Hepatocyte (in vitro differentiated cells): ENCODE measurements around the gene CALML6. TPM values are rescaled to one million over a fixed set of nuclear protein-coding genes. Genes with fewer than 3 reads are reported as not detected.

ENCODE experiments used
- DNase-seq: peaks from one replicate; pipeline ENCODE4 v3.0.0-alpha.2; 2016; ENCODE audit warnings: low spot score
- H2AFZ ChIP-seq: fragments of 200-600 bp; sonication (generic); 2 replicates; pipeline ENCODE4 v1.6.0; 2016; ENCODE audit warnings: antibody characterized with exemption, mild to moderate bottlenecking
- H3K27ac ChIP-seq: fragments of 200-600 bp; sonication (generic); 2 replicates; pipeline ENCODE4 v1.5.1; 2016; ENCODE audit warnings: mild to moderate bottlenecking
- H3K27me3 ChIP-seq: fragments of 200-600 bp; sonication (generic); 2 replicates; pipeline ENCODE4 v1.6.1; 2016
- H3K36me3 ChIP-seq: fragments of 200-600 bp; sonication (generic); replicated peaks from 2 replicates; pipeline ENCODE4 v1.5.1; 2016; ENCODE audit warnings: low read depth; ENCODE audit not compliant: insufficient read depth
- H3K4me1 ChIP-seq: fragments of 200-600 bp; sonication (generic); 2 replicates; pipeline ENCODE4 v1.5.1; 2016; ENCODE audit warnings: mild to moderate bottlenecking, moderate library complexity; ENCODE audit not compliant: insufficient read depth
- H3K4me2 ChIP-seq: fragments of 200-600 bp; sonication (generic); 2 replicates; pipeline ENCODE4 v1.6.0; 2016
- H3K4me3 ChIP-seq: fragments of 200-600 bp; sonication (generic); 2 replicates; pipeline ENCODE4 v1.5.1; 2016; ENCODE audit warnings: mild to moderate bottlenecking
- H3K79me2 ChIP-seq: fragments of 200-600 bp; sonication (generic); 2 replicates; pipeline ENCODE4 v1.6.0; 2017; ENCODE audit warnings: mild to moderate bottlenecking
- H3K9me2 ChIP-seq: fragments of 200-600 bp; sonication (generic); replicated peaks from 2 replicates; pipeline ENCODE4 v1.6.0; 2017; ENCODE audit warnings: mild to moderate bottlenecking; ENCODE audit not compliant: insufficient read depth
- H3K9me3 ChIP-seq: fragments of 200-600 bp; sonication (generic); 2 replicates; pipeline ENCODE4 v1.5.1; 2016; ENCODE audit warnings: low read depth, mild to moderate bottlenecking
- H4K20me1 ChIP-seq: fragments of 200-600 bp; sonication (generic); 2 replicates; pipeline ENCODE4 v1.6.0; 2016; ENCODE audit warnings: mild to moderate bottlenecking; ENCODE audit not compliant: insufficient read depth, poor library complexity, severe bottlenecking
- EZH2 ChIP-seq: fragments of 200-600 bp; sonication (generic); IDR thresholded peaks from 2 replicates; pipeline ENCODE4 v1.6.1; 2016; ENCODE audit warnings: antibody characterized with exemption, mild to moderate bottlenecking, borderline replicate concordance
- EZH2phosphoT487 ChIP-seq: fragments of 200-600 bp; sonication (generic); IDR thresholded peaks from one replicate; pipeline ENCODE4 v1.6.1; 2018; ENCODE audit warnings: antibody characterized with exemption, mild to moderate bottlenecking, low read depth, moderate library complexity; ENCODE audit not compliant: unreplicated experiment, severe bottlenecking
- WGBS: methylation state at CpG from one replicate; pipeline ENCODE4 v1.1.6; 2016; ENCODE audit warnings: low lambda C conversion rate; ENCODE audit errors: missing lambda C conversion rate; 5-methylcytosine and 5-hydroxymethylcytosine counted together
- polyA plus RNA-seq: library from polyadenylated mRNA; unstranded; fragments of >200 nt; fragmentation: Nextera tagmentation; extraction: Ambion mirVana; gene quantifications from 2 replicates; pipeline ENCODE4 v1.2.1, GENCODE V29; 2016
- total RNA-seq: library from RNA; depleted of rRNA; stranded (reverse); fragments of >200 nt; gene quantifications from 2 replicates; pipeline ENCODE4 v1.2.3, GENCODE V29; 2014
- TF ChIP-seq, protein P1 (sequence below): fragments of 200-600 bp; sonication (generic); IDR thresholded peaks from 2 replicates; pipeline ENCODE4 v1.5.1; 2016; ENCODE audit warnings: antibody characterized with exemption, mild to moderate bottlenecking; ENCODE audit not compliant: poor library complexity

Gene CALML6
- total and polyA plus RNA-seq, 2 experiments from 2014 or later, result 0.33 to 0.53 TPM

- TF ChIP-seq EZH2phosphoT487 (no peak), EZH2 (no peak)
- TF ChIP-seq, protein P1, sequence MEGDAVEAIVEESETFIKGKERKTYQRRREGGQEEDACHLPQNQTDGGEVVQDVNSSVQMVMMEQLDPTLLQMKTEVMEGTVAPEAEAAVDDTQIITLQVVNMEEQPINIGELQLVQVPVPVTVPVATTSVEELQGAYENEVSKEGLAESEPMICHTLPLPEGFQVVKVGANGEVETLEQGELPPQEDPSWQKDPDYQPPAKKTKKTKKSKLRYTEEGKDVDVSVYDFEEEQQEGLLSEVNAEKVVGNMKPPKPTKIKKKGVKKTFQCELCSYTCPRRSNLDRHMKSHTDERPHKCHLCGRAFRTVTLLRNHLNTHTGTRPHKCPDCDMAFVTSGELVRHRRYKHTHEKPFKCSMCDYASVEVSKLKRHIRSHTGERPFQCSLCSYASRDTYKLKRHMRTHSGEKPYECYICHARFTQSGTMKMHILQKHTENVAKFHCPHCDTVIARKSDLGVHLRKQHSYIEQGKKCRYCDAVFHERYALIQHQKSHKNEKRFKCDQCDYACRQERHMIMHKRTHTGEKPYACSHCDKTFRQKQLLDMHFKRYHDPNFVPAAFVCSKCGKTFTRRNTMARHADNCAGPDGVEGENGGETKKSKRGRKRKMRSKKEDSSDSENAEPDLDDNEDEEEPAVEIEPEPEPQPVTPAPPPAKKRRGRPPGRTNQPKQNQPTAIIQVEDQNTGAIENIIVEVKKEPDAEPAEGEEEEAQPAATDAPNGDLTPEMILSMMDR, result no peak
- Histone ChIP-seq H4K20me1 (no peaks in the 10 kb centered on the region), H3K27me3 (no peaks in the 10 kb centered on the region), H3K27ac (no peak overlapping the region), H3K9me2 (no peaks in the 10 kb centered on the region), H3K36me3 (no peaks in the 10 kb centered on the region), H3K4me1 (peaks cover 9% of the 10 kb centered on the region), H3K79me2 (no peaks in the 10 kb centered on the region), H3K9me3 (no peaks in the 10 kb centered on the region), H2AFZ (no peak overlapping the region), H3K4me3 (no peak overlapping the region), H3K4me2 (no peak overlapping the region)
- DNase-seq, result no peak
- 96% methylated on average over 37 of the region's 38 CpGs for WGBS
Measured at GRCh38 chr1:1956586-1957532, 41.8 kb downstream of the CALML6 start.

DNA sequence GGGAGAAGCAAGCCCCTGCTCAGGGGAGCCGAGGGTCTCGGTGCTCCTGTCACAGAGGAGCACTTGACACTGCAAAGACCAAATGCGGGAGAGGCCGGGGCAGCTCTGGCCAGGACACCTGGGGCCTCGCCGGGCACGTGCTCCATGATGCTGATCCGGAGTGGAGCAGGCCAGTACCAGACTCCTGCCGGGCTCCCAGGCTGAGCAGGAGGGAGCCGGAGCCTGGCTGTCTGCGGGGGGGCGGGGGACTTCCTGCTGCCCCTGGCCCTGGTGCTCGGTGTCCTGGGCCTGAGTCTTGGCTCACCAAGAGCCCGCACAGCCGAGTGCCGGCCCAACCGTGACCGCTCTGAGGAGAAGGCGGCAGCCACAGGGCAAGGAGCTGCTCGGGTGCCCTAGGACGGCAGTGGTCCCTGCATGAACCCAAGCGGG, 42.5 kb downstream of the CALML6 start:
- TF ChIP-seq EZH2phosphoT487 (no peak), EZH2 (no peak)
- TF ChIP-seq, protein P1, result no peak

GRCh38 chr1:1958071-1958541, 43.0 kb downstream of the CALML6 start:
- no peak overlapping the region for H2AFZ ChIP-seq
- H3K4me1 ChIP-seq, result peaks cover 9% of the 10 kb centered on the region
- H3K4me3 ChIP-seq, result no peak overlapping the region
- H3K9me2 ChIP-seq, result no peaks in the 10 kb centered on the region
- no peak overlapping the region for H3K4me2 ChIP-seq
- H3K79me2 ChIP-seq, result no peaks in the 10 kb centered on the region
- DNase-seq, result no peak
- no peaks in the 10 kb centered on the region for H3K36me3 ChIP-seq
- H4K20me1 ChIP-seq, result no peaks in the 10 kb centered on the region
- TF ChIP-seq EZH2phosphoT487 (no peak), EZH2 (no peak)
- TF ChIP-seq, protein P1, result no peak
- no peaks in the 10 kb centered on the region for H3K27me3 ChIP-seq
- WGBS, result 90% methylated on average over 28 of the region's 29 CpGs
- no peaks in the 10 kb centered on the region for H3K9me3 ChIP-seq
- no peak overlapping the region for H3K27ac ChIP-seq

More for the DNA sequence above, 42.5 kb downstream of the CALML6 start:
- no peak overlapping the region for H3K4me3 ChIP-seq
- H3K9me3 ChIP-seq, result no peaks in the 10 kb centered on the region
- H3K9me2 ChIP-seq, result no peaks in the 10 kb centered on the region
- H3K4me2 ChIP-seq, result no peak overlapping the region
- WGBS, result 81% methylated on average over 20 of the region's 22 CpGs
- H3K27ac ChIP-seq, result no peak overlapping the region
- no peak overlapping the region for H2AFZ ChIP-seq
- no peaks in the 10 kb centered on the region for H3K36me3 ChIP-seq
- no peak for DNase-seq
- H3K27me3 ChIP-seq, result no peaks in the 10 kb centered on the region
- peaks cover 9% of the 10 kb centered on the region for H3K4me1 ChIP-seq
- H4K20me1 ChIP-seq, result no peaks in the 10 kb centered on the region
- no peaks in the 10 kb centered on the region for H3K79me2 ChIP-seq
